Eye (tissue), 1 donor: ENCODE results near the gene EMC9.

ENCODE experiments used
- DNase-seq: peaks from one replicate; pipeline ENCODE4 v3.0.0-alpha.2; 2015

The EMC9 gene, protein sequence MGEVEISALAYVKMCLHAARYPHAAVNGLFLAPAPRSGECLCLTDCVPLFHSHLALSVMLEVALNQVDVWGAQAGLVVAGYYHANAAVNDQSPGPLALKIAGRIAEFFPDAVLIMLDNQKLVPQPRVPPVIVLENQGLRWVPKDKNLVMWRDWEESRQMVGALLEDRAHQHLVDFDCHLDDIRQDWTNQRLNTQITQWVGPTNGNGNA

DNA sequence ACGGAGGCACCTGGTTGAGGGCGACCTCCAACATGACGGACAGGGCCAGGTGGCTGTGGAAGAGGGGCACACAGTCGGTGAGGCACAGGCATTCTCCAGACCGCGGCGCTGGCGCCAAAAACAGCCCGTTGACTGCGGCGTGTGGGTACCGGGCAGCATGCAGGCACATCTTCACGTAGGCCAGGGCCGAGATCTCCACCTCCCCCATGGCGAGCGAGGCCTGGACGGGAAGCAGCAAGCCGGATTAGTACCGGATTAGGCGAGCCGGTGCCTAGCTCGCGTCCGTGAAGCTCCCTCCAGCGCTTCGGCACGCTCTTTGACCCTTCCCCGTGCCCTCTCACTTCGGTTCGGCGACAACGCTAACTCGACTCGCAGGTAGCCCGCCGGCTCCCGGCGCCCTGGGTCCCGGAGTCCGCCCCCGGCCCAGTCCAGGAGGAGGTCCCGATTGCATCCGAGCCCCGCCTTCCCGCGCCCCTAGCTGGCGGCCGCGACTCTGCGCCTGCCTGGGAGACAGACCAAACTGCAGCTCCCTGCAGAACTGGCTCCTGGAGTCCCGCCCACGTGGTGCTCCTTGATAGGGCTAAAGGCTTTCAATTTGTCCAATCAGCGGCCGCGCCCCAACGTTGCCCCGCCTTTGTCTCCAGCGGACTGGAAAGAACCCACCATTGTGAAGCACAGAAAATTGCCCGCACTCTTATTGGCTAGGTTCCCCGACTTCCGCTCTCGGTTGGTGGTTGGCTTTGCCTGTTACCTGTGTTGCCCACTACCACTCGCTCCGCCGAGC lies at the start of gene EMC9:
Gene EMC9 (minus strand): TSS at position 495 of the 784 bp plus-strand sequence. CDS start 287 bp downstream, at position 208.
- peak; percentile 100 for DNase-seq

DNA sequence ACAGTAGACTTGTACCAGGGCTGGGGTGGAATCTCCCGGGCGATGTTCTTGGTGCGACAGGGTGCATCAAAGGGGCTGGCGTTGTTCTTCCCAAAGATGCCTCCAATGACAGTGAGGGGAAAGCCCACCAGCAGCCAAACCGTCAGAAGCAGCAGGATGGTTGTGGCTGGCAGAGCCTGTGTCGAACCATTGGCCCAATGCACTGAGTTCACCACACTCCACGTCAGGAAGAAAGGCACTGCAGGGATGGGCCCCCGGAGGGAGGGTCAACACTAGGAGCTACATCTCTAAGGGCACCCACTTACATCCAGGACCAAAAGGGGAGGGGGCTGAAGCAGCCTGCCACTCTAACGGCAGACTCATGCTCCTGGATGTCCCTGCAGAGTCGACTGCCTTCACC lies 49.0 kb upstream of the EMC9 start:
- no peak for DNase-seq

DNA sequence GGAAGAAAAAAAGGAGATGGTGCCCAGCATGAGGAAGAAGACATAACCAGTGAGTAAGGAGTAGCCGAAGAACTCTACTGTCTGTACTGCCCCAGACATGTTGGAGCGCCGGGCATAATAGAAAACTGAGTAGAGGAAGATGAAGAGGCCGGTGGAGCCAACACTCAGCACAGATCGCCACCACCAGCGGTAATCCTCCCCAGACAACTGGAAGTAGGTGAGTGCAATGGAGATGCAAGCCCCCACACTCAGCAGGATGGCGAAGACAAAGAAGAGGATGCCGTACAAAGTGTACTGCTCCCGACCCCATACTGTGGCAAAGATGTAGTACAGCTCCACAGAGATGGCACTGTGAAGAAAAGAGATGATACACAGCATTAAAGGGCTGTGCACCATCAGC lies 48.1 kb upstream of the EMC9 start:
- no peak for DNase-seq

DNA sequence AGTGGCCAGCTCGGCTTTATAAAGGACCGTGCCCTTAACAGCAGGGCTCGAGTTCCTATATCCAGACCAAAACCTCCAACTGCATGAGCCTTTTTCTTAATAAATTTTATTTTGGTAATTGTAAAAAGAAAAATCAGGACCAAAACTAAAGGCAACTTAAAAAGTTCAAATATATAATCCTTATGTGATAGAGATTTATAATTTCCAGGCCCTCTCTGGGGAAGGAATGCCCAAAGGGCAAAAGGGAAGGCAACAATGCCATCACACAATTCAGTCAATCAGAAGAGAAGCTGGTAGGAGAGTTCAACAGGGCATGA lies 47.6 kb upstream of the EMC9 start:
- DNase-seq: no peak

DNA sequence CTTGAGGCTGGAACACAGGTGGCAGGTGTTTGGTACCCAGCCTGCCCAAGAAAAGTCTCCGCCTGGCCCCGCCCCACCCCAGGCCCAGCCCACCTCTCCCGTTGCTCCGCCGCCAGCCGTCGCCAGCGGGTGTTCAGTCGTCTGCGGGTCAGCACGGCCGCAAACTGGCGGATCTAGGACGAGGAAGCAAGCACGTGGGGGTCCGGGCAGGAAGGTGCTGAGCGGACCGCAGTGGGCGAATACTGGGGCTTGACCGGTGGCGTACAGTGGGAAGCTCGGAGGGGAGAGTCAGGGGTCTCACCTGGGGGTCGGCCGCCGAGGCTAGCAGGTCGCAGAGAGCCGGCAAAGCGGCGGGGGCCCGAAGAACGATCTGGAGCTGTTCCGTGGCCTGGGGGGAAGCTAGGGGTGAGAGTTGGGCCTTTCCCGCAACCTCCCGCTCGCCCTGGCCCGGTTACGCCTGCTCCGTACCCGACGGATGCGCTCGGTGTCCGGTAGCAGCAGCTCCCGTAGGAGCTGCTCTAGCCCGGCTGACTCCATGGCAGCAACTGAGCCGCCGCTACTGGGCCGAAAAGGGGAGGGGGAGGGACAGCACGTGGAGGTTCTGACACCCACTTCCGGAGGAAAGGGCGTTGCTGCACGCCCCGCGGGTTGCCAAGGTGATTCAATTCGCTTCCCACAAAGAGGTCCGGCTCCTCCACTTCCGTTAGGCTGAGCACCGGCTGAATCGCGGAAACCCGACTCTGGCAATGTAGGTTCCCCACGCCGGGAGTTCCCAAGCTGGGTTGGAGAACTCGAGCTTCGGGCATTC lies 47.1 kb upstream of the EMC9 start, which contains the start of gene IPO4:
Gene IPO4 (minus strand): TSS at position 566 of the 808 bp plus-strand sequence. CDS start 29 bp downstream, at position 537.
- peak; percentile 98 for DNase-seq

DNA sequence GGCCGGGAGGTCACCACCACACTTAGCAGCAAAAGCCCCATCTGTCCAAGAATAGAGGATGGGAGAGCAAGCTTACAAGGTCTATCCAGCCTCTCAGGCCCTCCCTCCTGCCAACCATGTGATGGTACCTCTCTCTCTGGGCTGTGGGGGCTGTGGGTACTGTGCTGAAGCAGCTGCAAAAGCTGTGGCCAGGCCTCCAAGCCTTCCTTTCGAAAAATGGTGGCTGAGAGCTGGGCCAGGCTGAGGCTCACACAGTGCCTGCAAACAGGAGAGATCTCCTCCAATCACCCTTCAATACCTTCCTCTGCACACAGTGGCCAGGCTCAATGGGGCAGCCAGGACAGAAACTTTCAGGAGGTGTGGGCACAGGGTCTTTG lies 46.1 kb upstream of the EMC9 start:
- DNase-seq: no peak

DNA sequence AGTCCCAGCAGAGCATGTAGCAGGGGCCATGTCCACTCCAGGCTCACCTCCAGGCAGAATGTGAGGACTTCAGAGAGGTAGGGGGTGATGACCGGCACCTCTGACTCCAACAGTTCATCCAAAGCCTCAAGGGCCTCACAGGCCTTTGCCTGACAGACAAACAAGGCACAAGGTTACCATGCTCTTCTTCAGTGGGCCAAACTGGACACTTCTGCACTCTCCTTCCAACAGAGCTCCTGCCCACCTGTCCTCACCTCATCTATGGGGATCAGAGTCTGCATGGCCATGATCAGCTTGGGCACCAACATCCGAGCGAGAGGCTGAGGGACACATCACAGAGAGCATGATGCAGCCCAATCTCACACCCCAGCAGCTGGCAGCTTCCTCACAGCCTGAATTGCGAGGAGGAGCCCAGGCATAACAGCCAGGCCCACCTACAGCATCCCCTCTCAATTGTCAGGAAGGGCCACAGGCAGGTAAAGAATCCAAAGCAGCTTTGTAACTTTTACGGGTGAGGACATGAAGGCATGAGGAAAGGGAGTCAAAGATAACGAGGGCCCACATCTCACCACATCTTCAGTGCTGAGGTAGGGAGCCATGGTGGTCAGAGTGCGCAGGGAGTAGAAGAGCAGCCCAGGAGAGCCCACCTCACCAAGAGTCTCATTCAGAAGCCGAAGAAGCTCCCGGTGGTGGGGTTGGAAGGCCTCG lies 45.6 kb upstream of the EMC9 start:
- DNase-seq: no peak

DNA sequence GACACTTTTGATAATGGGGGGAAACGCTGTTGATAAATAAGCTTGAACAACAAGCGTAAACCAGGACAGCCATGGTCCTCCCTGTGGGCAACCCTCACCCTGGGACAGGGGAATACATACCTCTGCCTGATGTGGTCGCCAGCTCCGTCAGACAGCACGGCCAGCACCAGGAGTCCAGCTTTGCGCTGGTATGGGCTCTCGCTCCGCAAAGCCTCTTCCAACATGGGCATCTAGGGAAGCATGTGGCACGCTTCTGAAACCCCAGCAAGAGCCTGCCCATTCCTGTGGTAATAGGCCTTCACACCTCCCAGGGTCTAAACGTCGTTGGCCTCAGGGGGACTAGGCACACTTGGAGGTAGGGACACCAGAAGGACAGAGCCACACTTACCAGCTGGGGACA lies 44.4 kb upstream of the EMC9 start:
- DNase-seq: no peak

DNA sequence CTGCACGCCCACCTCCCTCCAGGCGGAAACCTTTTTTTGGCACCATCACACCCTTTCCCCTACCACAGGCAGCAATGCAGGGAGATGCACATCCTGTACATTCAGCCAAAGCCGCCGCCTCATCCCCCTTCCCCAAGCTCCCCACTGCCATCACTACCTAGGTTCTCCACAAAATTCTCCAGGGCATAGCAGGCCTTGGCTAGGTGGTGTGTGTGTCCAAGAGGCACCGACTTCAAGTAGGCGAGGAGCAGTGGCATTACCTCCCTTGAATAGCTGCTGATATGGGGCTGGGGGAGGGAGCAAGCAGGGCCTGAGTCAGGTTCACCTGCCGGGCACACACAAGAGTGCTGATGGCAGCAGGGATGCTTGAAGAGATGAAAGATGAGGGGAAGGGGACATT lies 43.6 kb upstream of the EMC9 start:
- no peak for DNase-seq

DNA sequence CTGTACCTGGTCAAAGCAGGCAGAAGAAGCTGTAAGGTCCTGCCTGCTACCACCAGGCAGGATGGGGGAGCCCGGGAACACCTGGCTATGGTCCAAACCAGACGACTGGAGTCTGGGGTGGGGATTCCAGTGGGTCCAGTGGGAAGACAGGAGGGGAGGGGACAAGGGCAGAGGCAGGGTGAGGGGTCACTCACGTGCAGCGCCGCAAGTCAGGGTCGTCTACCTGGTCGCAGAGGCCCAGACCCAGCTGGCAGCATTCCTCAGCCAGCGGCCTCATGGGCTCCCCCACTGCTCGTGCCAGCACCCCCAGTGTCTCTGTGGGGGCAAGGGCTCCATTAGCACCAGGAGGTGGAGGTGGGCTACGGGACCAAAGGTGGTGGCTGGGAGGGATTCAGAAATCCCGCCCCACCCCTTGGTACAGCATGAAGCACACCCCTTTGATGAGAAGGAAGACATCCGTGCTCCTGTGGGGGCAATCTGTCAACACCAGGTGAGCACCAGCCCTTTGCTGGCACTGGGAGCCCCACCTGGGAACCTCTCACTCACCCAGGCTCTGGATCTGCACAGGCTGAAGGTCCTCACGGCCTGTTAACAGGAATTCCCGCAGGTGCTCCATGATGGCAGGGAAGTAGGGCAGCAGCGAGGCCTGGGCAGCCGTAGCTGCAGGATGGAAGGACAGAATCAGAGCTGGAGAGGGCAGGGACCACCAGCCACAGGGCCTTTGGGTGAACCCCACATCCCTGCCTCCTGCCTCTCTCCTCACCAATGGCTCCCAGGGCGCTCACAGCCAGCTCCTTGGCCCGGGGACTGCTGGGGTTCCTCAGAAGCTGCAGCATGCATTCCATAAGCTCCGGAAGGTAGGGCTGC lies 42.9 kb upstream of the EMC9 start:
- DNase-seq: no peak

DNA sequence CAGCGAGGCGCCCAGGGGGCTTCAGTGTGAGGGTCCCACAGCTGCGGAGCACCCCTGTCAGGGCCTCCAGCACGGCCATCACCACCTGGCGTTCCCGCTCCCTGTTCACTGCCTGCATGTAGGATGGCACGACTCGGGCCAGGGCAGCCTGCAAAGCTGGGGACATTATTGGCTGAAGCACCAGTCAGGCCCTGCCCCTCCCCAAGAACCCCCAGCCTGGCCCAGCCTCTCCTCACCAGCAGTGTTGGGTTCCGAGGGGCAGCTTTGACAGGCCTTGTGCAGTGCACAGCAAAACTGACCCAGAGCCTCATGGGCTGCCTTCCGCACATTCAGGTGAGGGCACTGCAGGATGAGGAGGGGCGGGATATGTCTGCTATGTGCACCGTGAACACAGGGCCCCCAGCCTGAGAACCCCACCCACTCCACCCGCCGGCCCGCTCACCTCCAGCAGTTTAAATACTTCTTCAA lies 41.7 kb upstream of the EMC9 start:
- no peak for DNase-seq

DNA sequence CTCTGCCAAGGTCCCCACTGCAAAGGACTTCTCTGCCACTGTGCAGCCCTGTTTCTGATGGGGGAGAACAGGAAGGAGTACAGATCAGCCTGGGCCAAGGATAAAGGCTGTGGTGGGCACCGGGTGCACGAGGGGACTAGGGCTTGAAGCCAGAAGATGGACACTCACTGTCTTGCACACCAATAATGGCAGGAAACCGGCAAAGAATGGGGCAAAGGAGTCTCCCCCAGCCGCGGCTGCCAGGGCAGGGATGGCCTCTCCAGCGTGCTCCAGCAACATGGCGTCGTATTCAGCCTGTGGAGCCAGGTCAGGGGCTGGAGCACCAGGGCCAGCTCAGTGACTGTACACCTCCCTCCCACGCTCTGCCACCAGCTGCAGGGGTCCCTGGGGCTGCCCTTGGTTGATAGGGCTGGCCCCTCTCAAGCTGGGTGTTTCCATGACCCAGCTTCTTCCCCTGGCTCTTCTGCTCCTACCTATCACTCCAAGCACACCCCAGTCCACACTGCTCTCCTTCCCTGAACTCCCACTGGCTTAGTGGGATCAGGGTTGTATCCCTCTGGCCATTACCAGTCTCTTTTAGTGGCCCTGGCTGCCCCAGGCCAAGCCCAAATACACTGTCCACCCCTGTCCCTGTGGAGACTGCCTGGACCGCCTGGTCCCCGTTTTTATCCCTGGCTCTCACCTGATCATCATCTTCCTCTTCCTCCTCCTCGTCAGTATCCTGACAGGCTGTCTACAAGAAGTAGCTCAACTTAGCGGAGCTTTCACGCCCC lies 40.9 kb upstream of the EMC9 start:
- DNase-seq: no peak

DNA sequence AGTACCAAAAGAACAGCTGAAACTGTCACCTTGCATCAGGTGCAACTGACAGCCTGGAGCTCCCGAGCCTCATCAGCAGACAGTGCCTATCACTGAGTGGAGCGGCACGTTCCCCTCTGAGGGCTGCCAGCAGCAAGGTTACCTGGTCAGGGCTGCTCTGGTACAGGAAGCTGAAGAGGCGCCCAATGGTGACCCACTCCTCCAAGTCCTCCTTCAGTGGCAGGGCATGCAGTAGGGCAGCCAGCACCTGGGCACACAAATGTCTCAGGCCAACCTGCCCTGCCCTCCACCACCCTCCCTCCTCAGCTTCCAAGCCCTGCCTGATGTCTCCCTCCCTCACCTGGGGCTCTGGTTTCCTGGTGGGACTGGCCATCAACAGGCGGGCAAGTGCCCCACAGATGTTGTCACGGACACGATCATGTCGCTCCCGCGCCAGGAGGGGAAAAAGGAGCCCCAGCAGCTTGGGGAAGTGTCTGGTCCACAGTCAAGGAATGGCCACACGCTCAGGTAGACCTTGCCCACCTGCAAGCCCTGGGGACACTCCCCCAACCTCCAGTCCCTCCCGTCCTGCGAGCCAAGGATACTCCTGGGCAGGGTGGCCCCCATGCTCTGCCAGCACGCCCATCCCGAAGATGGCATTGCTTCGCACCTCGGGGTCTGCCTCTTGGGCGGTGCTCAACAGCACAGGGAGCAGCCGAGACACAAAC lies 40.1 kb upstream of the EMC9 start:
- DNase-seq: no peak

DNA sequence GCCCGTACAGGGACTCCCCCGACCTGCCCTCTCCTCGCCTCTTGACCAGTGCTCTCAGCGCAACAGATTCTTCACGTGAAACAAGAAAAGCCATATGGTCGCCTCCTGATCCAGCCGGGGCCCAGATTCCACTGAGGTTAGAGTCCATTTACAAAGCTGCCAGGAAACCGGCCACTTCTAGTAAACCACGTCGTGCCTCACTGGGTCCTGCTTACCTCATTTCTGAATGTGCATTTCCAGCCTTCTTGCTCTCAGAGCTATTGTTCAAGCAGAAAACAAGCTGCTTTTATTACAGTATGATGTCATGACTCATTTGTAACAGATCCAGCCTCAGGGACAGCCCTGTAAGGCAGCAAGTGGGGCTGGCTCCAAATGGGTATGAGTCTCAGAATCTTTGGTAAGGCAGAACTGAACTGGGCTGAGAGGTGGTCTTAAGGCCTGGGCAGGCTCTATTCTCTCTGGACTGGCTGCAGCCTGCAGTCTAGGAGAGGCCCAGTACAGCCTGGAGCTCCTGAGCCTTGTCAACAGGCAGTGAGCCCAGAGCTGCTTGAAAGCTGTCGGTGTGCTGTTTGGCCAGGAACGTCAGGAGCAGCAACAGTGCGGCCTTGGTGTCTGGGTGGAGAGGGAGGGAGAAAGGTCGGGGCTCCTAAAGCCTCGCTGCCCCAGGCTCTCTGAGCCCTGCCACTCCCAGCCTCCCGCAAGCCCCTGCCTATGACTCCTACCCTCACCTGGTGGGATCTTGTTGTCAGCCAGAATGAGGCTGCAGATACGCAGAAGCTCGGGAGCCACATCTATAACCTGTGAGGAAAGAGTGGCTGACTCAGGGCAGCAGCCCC lies 38.8 kb upstream of the EMC9 start:
- DNase-seq: no peak

DNA sequence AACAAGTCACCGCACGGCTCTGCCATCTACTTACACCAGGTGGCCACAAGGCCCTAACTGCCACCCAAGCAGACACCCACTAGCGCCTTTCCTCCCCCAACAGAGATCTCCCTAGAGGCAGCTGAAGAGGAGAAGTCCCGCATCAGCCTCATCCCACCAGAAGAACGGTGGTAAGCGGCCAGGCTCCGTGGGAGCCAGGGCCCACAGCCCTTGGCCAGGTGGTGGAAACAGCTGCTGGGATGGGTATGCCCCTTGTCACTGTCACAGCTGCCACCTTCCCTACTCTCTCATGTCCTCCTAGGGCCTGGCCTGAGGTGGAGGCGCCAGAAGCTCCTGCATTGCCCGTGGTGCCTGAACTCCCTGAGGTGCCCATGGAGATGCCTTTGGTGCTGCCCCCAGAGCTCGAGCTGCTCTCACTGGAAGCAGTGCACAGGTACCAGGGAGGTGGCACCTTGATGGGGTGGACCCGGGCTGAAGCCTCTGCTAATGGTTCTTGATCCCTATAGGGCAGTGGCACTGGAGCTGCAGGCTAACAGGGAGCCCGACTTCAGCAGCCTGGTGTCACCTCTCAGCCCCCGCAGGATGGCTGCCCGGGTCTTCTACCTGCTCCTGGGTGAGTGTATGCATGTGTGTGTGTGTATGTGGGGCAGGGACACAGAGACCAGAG lies 38.0 kb upstream of the EMC9 start:
- no peak for DNase-seq

DNA sequence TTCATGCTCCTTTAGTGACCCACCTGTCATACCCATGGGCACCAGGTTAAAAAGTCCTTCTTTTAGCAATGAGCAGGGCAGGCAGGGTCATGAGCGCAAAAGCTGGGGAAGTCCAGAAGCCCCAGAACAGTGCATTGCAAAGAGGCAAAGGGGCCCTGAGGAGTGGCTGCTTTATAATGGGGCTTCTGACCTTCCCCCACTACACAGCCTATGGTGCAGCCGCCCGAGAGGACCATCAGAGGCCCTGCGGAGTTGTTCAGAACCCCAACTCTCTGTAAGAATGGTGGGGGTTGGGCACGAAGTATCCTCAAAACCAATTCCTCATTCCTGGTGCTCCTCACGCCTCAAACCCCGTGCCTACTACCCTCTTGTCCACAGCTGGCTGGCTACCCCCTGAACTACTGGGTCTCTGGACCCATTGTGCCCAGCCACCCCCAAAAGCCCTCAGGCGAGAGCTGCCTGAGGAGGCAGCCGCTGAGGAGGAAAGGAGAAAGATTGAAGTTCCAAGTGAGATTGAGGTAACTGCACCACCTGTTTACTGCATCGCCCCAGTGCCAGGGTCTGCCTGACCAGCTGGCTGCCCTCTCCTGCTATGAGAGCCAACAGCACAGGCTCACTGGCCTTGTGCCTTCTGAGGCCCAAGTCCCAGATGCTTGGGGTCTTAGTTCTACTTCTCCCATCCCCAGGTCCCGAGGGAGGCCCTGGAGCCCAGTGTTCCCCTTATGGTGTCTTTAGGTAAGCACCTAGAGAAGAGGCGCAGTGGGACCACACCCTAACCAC lies 37.2 kb upstream of the EMC9 start:
- no peak for DNase-seq

DNA sequence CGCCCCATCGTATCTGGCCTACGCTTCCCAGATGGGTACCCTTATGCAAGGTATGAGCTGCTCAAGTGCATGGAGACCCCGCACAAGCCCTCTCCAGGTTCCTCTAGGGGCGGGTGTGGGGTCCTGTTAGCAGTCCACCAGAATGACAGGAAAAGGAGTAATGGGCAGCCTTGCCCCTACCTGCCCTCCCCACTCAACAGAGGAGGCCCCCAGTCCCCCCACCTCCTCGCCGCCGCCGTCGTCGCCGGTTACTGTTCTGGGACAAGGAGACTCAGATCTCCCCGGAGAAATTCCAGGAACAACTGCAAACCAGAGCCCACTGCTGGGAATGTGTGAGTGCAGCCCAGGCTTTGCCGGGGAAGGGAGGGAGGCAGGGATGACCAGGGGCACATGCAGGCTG lies 36.5 kb upstream of the EMC9 start:
- DNase-seq: no peak
